WTC11 (cell line): ENCODE data around the gene MAMDC2. TPM values are rescaled to one million over a fixed set of nuclear protein-coding genes. Genes with fewer than 3 reads are reported as not detected.

ENCODE experiments used
- ATAC-seq: fragments of 200-7000 bp; cut with Tn5 transposase; 2 replicates; pipeline ENCODE4 v1.10.0; 2021; ENCODE audit warnings: mild to moderate bottlenecking, moderate library complexity
- CTCF ChIA-PET: fragments of 300-600 bp; sonication (Branson Sonifier 250); formaldehyde crosslinking; loops from one replicate; lab custom pipeline; 2021; ENCODE audit warnings: antibody characterized with exemption; lab: Charles Lee
- POLR2A ChIA-PET: fragments of 350-600 bp; sonication (Branson Sonifier 250); formaldehyde crosslinking; loops from one replicate; lab custom pipeline; 2021; ENCODE audit warnings: antibody characterized with exemption; lab: Charles Lee
- DNase-seq: peaks from one replicate; pipeline ENCODE4 v3.0.0; 2021; ENCODE audit warnings: low spot score
- H3K27ac Mint-ChIP-seq: 2 replicates; pipeline ENCODE4 v1.8.0; 2021; ENCODE audit warnings: mixed read lengths
- H3K27me3 Mint-ChIP-seq: 2 replicates; pipeline ENCODE4 v1.8.0; 2021; ENCODE audit warnings: low read depth, mild to moderate bottlenecking, moderate library complexity, mixed read lengths
- H3K36me3 Mint-ChIP-seq: 2 replicates; pipeline ENCODE4 v1.8.0; 2021; ENCODE audit warnings: mixed read lengths
- H3K4me1 Mint-ChIP-seq: 2 replicates; pipeline ENCODE4 v1.8.0; 2022; ENCODE audit warnings: mixed read lengths
- H3K4me3 Mint-ChIP-seq: 2 replicates; pipeline ENCODE4 v1.8.0; 2021; ENCODE audit warnings: mild to moderate bottlenecking, moderate library complexity, mixed read lengths
- H3K9me3 Mint-ChIP-seq: 2 replicates; pipeline ENCODE4 v1.8.0; 2021; ENCODE audit warnings: mixed read lengths
- CREM ChIP-seq: sonication (generic); formaldehyde crosslinking; IDR thresholded peaks from 2 replicates; pipeline ENCODE4 v1.8.1; 2022; ENCODE audit warnings: mild to moderate bottlenecking, missing genetic modification reagents, moderate library complexity
- ELF4 ChIP-seq: sonication (generic); formaldehyde crosslinking; IDR thresholded peaks from 2 replicates; pipeline ENCODE4 v1.8.1; 2022; ENCODE audit warnings: low read depth, mild to moderate bottlenecking, moderate library complexity, missing genetic modification reagents
- EMX1 ChIP-seq: fragments of 250-450 bp; sonication (Bioruptor Pico); IDR thresholded peaks from 2 replicates; pipeline ENCODE4 v1.8.0; 2021; ENCODE audit warnings: mild to moderate bottlenecking
- FOXK1 ChIP-seq: sonication (generic); formaldehyde crosslinking; IDR thresholded peaks from 2 replicates; pipeline ENCODE4 v1.8.0; 2022; ENCODE audit warnings: mild to moderate bottlenecking, moderate library complexity, missing genetic modification reagents
- FOXP1 ChIP-seq: sonication (generic); formaldehyde crosslinking; IDR thresholded peaks from 2 replicates; pipeline ENCODE4 v1.8.0; 2022; ENCODE audit warnings: missing genetic modification reagents, mild to moderate bottlenecking, moderate library complexity, borderline replicate concordance
- GABPB1 ChIP-seq: sonication (generic); formaldehyde crosslinking; IDR thresholded peaks from 2 replicates; pipeline ENCODE4 v1.8.1; 2023; ENCODE audit warnings: mild to moderate bottlenecking, missing genetic modification reagents
- GTF2I ChIP-seq: fragments of 250-450 bp; sonication (Bioruptor Pico); conservative IDR thresholded peaks from 2 replicates; pipeline ENCODE4 v1.4.0; 2021; ENCODE audit warnings: mild to moderate bottlenecking
- JAZF1 ChIP-seq: fragments of 250-450 bp; sonication (Bioruptor Pico); IDR thresholded peaks from 2 replicates; pipeline ENCODE4 v1.9.0; 2021; ENCODE audit warnings: moderate library complexity, mild to moderate bottlenecking, inconsistent platforms
- NR3C1 ChIP-seq: sonication (generic); formaldehyde crosslinking; conservative IDR thresholded peaks from 2 replicates; pipeline ENCODE4 v1.8.1; 2023; ENCODE audit warnings: low read depth, mild to moderate bottlenecking, missing genetic modification reagents
- OVOL2 ChIP-seq: fragments of 250-450 bp; sonication (Bioruptor Pico); IDR thresholded peaks from 2 replicates; pipeline ENCODE4 v1.9.0; 2021; ENCODE audit warnings: mild to moderate bottlenecking, borderline replicate concordance
- SMAD3 ChIP-seq: sonication (generic); formaldehyde crosslinking; IDR thresholded peaks from 2 replicates; pipeline ENCODE4 v1.8.0; 2022; ENCODE audit warnings: missing genetic modification reagents, mild to moderate bottlenecking, borderline replicate concordance
- ZBTB21 ChIP-seq: sonication (generic); formaldehyde crosslinking; IDR thresholded peaks from 2 replicates; pipeline ENCODE4 v1.8.1; 2023; ENCODE audit warnings: mild to moderate bottlenecking, missing genetic modification reagents, borderline replicate concordance
- ZNF219 ChIP-seq: sonication (generic); formaldehyde crosslinking; IDR thresholded peaks from 2 replicates; pipeline ENCODE4 v1.8.0; 2023; ENCODE audit warnings: missing genetic modification reagents, mild to moderate bottlenecking, borderline replicate concordance
- ZNF317 ChIP-seq: sonication (generic); formaldehyde crosslinking; IDR thresholded peaks from 2 replicates; pipeline ENCODE4 v1.8.1; 2023; ENCODE audit warnings: low read depth, mild to moderate bottlenecking, moderate library complexity, missing genetic modification reagents, borderline replicate concordance
- ZNF396 ChIP-seq: fragments of 250-450 bp; sonication (Bioruptor Pico); IDR thresholded peaks from 2 replicates; pipeline ENCODE4 v1.8.0; 2021; ENCODE audit warnings: mild to moderate bottlenecking, moderate library complexity, borderline replicate concordance
- total RNA-seq: library from RNA; stranded (reverse); gene quantifications from 3 replicates; pipeline ENCODE4 v1.2.3, GENCODE V29; 2021
- TF ChIP-seq, protein P1 (sequence below): sonication (generic); formaldehyde crosslinking; IDR thresholded peaks from 2 replicates; pipeline ENCODE4 v1.8.0; 2022; ENCODE audit warnings: mild to moderate bottlenecking, missing genetic modification reagents
- TF ChIP-seq, protein P2 (sequence below): sonication (generic); formaldehyde crosslinking; IDR thresholded peaks from 2 replicates; pipeline ENCODE4 v1.8.1; 2022; ENCODE audit warnings: mild to moderate bottlenecking, moderate library complexity, missing genetic modification reagents
- TF ChIP-seq, protein P3 (sequence below): sonication (generic); formaldehyde crosslinking; IDR thresholded peaks from 2 replicates; pipeline ENCODE4 v1.8.1; 2023; ENCODE audit warnings: mild to moderate bottlenecking, missing genetic modification reagents, moderate library complexity
- TF ChIP-seq, protein P4 (sequence below): sonication (generic); formaldehyde crosslinking; conservative IDR thresholded peaks from 2 replicates; pipeline ENCODE4 v1.8.1; 2022; ENCODE audit warnings: mild to moderate bottlenecking, missing genetic modification reagents
- TF ChIP-seq, protein P5 (sequence below): sonication (generic); formaldehyde crosslinking; conservative IDR thresholded peaks from 2 replicates; pipeline ENCODE4 v1.8.1; 2023; ENCODE audit warnings: mild to moderate bottlenecking, low read depth, missing genetic modification reagents, moderate library complexity
- TF ChIP-seq, protein P6 (sequence below): sonication (generic); formaldehyde crosslinking; IDR thresholded peaks from 2 replicates; pipeline ENCODE4 v1.8.0; 2022; ENCODE audit warnings: mild to moderate bottlenecking, missing genetic modification reagents
- TF ChIP-seq, protein P7 (sequence below): sonication (generic); formaldehyde crosslinking; IDR thresholded peaks from 2 replicates; pipeline ENCODE4 v1.8.1; 2023; ENCODE audit warnings: mild to moderate bottlenecking, missing genetic modification reagents

MAMDC2 gene
- total RNA-seq, 1 experiment from 2014 or later, result 6.0 TPM

DNA sequence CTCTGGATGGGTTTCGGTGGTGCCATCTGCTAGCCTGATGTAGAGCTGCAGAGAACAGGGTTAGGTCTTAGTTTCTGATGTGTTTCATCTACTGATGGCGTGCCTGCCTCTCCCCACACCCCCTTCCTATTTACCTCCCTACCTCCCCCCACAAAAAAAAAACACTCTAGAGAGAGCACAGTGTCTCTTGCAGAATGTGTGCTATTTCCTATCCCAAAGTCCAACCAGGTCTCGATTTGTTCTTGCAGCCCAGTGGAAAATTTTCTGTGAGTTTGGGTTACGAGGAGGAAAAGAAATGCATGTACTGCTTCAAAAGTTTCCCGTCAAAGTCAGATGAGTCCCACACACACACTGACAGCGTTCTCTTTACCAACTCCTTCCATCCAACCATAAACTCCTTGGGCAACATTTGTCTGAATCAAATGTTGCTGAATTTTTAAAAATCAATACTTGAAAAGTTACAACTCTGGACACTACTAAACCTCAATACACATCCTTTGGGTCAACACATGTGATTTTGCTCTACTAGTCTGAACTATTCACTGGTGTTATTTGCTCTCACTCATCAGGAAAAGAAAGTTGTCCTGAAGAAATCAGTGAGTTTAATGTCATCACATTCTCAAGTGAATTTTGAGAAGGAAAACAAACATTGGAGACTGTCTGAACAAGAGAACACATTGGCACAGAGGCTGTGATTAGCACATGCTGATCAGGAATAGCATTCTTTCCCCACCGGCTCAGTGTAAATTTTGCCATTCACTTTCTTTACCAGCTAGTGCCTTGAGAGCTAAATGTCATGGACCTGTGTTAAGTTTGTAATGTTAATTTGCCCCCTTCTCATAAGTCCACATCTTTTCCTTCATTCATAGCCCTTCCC lies 84.1 kb downstream of the MAMDC2 start:
- ATAC-seq (no peak), DNase-seq (no peak)
- Mint-ChIP-seq H3K27me3 (no peaks in the 10 kb centered on the region), H3K36me3 (no peaks in the 10 kb centered on the region), H3K9me3 (no peaks in the 10 kb centered on the region), H3K4me3 (no peak overlapping the region), H3K4me1 (0 out of 2 replicates have a peak, but pooled peaks cover 4% of the 10 kb centered on the region), H3K27ac (no peak overlapping the region)
- CTCF ChIA-PET, result interaction anchor here (1.3 kb wide), 1 partner anchor 17 kb away, joined by 5 read pairs; no protein-coding TSS in a partner anchor
- TF ChIP-seq FOXK1 (CRISPR knock-in tag), result no peak
- TF ChIP-seq, protein P1, sequence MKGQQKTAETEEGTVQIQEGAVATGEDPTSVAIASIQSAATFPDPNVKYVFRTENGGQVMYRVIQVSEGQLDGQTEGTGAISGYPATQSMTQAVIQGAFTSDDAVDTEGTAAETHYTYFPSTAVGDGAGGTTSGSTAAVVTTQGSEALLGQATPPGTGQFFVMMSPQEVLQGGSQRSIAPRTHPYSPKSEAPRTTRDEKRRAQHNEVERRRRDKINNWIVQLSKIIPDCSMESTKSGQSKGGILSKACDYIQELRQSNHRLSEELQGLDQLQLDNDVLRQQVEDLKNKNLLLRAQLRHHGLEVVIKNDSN, result no peak
- TF ChIP-seq ZNF219, result no peak
- no peak for TF ChIP-seq ZNF396 (CRISPR knock-in tag)
- no peak for TF ChIP-seq NR3C1
- TF ChIP-seq, protein P2, sequence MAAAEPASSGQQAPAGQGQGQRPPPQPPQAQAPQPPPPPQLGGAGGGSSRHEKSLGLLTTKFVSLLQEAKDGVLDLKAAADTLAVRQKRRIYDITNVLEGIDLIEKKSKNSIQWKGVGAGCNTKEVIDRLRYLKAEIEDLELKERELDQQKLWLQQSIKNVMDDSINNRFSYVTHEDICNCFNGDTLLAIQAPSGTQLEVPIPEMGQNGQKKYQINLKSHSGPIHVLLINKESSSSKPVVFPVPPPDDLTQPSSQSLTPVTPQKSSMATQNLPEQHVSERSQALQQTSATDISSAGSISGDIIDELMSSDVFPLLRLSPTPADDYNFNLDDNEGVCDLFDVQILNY, result no peak
- no peak for TF ChIP-seq GABPB1 (CRISPR knock-in tag)
- TF ChIP-seq, protein P3, sequence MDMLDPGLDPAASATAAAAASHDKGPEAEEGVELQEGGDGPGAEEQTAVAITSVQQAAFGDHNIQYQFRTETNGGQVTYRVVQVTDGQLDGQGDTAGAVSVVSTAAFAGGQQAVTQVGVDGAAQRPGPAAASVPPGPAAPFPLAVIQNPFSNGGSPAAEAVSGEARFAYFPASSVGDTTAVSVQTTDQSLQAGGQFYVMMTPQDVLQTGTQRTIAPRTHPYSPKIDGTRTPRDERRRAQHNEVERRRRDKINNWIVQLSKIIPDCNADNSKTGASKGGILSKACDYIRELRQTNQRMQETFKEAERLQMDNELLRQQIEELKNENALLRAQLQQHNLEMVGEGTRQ (CRISPR knock-in tag), result no peak
- POLR2A ChIA-PET, result no interaction called here

DNA sequence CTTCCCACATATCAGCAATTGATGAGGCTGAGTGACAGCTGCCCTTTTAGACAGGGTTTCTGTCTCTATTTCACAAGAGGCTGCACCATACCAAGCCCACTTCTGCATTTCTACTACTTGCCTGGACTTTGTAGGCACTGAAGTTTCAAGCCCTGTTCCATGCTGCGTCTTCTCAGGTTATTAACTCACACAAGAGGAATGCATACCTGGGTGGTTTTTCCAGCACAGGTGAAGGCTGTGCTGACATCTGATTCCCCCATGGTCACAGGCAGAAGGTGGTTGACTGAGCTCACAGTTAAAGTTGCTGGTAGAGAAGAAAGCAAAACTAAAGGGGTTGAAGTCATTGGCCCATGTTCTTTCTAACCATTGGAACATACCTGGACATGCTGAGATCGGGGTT lies 86.6 kb downstream of the MAMDC2 start:
- POLR2A ChIA-PET, result no interaction called here
- Mint-ChIP-seq H3K27me3 (no peaks in the 10 kb centered on the region), H3K36me3 (no peaks in the 10 kb centered on the region), H3K27ac (no peak overlapping the region), H3K4me1 (0 out of 2 replicates have a peak, but pooled peaks cover 4% of the 10 kb centered on the region), H3K9me3 (no peaks in the 10 kb centered on the region), H3K4me3 (no peak overlapping the region)
- ATAC-seq (no peak), DNase-seq (no peak)
- CTCF ChIA-PET, result no interaction called here
- TF ChIP-seq, protein P4, sequence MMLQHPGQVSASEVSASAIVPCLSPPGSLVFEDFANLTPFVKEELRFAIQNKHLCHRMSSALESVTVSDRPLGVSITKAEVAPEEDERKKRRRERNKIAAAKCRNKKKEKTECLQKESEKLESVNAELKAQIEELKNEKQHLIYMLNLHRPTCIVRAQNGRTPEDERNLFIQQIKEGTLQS (CRISPR knock-in tag), result no peak
- TF ChIP-seq, protein P3 (CRISPR knock-in tag), result no peak
- TF ChIP-seq SMAD3 (no peak), ZNF317 (CRISPR knock-in tag) (no peak), EMX1 (CRISPR knock-in tag) (no peak), JAZF1 (CRISPR knock-in tag) (no peak), ELF4 (CRISPR knock-in tag) (no peak), FOXP1 (CRISPR knock-in tag) (no peak), CREM (CRISPR knock-in tag) (no peak), ZBTB21 (CRISPR knock-in tag) (no peak), GTF2I (CRISPR knock-in tag) (no peak), OVOL2 (no peak)
- TF ChIP-seq, protein P5, sequence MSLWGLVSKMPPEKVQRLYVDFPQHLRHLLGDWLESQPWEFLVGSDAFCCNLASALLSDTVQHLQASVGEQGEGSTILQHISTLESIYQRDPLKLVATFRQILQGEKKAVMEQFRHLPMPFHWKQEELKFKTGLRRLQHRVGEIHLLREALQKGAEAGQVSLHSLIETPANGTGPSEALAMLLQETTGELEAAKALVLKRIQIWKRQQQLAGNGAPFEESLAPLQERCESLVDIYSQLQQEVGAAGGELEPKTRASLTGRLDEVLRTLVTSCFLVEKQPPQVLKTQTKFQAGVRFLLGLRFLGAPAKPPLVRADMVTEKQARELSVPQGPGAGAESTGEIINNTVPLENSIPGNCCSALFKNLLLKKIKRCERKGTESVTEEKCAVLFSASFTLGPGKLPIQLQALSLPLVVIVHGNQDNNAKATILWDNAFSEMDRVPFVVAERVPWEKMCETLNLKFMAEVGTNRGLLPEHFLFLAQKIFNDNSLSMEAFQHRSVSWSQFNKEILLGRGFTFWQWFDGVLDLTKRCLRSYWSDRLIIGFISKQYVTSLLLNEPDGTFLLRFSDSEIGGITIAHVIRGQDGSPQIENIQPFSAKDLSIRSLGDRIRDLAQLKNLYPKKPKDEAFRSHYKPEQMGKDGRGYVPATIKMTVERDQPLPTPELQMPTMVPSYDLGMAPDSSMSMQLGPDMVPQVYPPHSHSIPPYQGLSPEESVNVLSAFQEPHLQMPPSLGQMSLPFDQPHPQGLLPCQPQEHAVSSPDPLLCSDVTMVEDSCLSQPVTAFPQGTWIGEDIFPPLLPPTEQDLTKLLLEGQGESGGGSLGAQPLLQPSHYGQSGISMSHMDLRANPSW (CRISPR knock-in tag), result no peak
- TF ChIP-seq, protein P6, sequence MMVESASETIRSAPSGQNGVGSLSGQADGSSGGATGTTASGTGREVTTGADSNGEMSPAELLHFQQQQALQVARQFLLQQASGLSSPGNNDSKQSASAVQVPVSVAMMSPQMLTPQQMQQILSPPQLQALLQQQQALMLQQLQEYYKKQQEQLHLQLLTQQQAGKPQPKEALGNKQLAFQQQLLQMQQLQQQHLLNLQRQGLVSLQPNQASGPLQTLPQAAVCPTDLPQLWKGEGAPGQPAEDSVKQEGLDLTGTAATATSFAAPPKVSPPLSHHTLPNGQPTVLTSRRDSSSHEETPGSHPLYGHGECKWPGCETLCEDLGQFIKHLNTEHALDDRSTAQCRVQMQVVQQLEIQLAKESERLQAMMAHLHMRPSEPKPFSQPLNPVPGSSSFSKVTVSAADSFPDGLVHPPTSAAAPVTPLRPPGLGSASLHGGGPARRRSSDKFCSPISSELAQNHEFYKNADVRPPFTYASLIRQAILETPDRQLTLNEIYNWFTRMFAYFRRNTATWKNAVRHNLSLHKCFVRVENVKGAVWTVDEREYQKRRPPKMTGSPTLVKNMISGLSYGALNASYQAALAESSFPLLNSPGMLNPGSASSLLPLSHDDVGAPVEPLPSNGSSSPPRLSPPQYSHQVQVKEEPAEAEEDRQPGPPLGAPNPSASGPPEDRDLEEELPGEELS (CRISPR knock-in tag), result no peak
- TF ChIP-seq, protein P7, sequence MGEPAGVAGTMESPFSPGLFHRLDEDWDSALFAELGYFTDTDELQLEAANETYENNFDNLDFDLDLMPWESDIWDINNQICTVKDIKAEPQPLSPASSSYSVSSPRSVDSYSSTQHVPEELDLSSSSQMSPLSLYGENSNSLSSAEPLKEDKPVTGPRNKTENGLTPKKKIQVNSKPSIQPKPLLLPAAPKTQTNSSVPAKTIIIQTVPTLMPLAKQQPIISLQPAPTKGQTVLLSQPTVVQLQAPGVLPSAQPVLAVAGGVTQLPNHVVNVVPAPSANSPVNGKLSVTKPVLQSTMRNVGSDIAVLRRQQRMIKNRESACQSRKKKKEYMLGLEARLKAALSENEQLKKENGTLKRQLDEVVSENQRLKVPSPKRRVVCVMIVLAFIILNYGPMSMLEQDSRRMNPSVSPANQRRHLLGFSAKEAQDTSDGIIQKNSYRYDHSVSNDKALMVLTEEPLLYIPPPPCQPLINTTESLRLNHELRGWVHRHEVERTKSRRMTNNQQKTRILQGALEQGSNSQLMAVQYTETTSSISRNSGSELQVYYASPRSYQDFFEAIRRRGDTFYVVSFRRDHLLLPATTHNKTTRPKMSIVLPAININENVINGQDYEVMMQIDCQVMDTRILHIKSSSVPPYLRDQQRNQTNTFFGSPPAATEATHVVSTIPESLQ (CRISPR knock-in tag), result no peak
